IMR-90 (cell line): ENCODE measurements around the gene RECQL5.

ENCODE experiments used
- CEBPB ChIP-seq: IDR thresholded peaks from 2 replicates; pipeline ENCODE4 v1.6.1; 2012; ENCODE audit warnings: low read depth, low read length, improper control_type of control experiment
- CHD1 ChIP-seq: IDR thresholded peaks from 2 replicates; pipeline ENCODE4 v1.6.1; 2012; ENCODE audit warnings: low read depth, low read length, improper control_type of control experiment
- MAFK ChIP-seq: IDR thresholded peaks from 2 replicates; pipeline ENCODE4 v1.6.1; 2012; ENCODE audit warnings: low read depth, low read length, improper control_type of control experiment
- MAZ ChIP-seq: IDR thresholded peaks from 2 replicates; pipeline ENCODE4 v1.6.1; 2012; ENCODE audit warnings: low read depth, mild to moderate bottlenecking, low read length, improper control_type of control experiment, moderate library complexity, borderline replicate concordance
- POLR2A ChIP-seq: IDR thresholded peaks from 2 replicates; pipeline ENCODE4 v1.6.1; 2012; ENCODE audit warnings: mild to moderate bottlenecking, low read depth, low read length
- RCOR1 ChIP-seq: IDR thresholded peaks from 2 replicates; pipeline ENCODE4 v1.6.1; 2012; ENCODE audit warnings: mild to moderate bottlenecking, low read length, improper control_type of control experiment; ENCODE audit not compliant: insufficient replicate concordance
- RFX5 ChIP-seq: IDR thresholded peaks from 2 replicates; pipeline ENCODE4 v1.8.0; 2012; ENCODE audit warnings: low read depth, mild to moderate bottlenecking, low read length, moderate library complexity
- SMC3 ChIP-seq: fragments of 150-350 bp; IDR thresholded peaks from 2 replicates; pipeline ENCODE4 v1.6.1; 2016; ENCODE audit warnings: low read depth, mild to moderate bottlenecking, antibody characterized with exemption, low read length, moderate library complexity
- TF ChIP-seq, protein P1 (sequence below): conservative IDR thresholded peaks from 2 replicates; pipeline ENCODE4 v1.5.1; 2012; ENCODE audit warnings: mild to moderate bottlenecking, low read depth, low read length, improper control_type of control experiment
- TF ChIP-seq, protein P2 (sequence below): fragments of 150-350 bp; IDR thresholded peaks from 2 replicates; pipeline ENCODE4 v1.6.1; 2017; ENCODE audit warnings: mild to moderate bottlenecking, antibody characterized with exemption, low read length, low read depth
- TF ChIP-seq, protein P3 (sequence below): fragments of 150-350 bp; IDR thresholded peaks from 2 replicates; pipeline ENCODE4 v1.6.1; 2016; ENCODE audit warnings: low read depth, mild to moderate bottlenecking, low read length, moderate library complexity, borderline replicate concordance

DNA sequence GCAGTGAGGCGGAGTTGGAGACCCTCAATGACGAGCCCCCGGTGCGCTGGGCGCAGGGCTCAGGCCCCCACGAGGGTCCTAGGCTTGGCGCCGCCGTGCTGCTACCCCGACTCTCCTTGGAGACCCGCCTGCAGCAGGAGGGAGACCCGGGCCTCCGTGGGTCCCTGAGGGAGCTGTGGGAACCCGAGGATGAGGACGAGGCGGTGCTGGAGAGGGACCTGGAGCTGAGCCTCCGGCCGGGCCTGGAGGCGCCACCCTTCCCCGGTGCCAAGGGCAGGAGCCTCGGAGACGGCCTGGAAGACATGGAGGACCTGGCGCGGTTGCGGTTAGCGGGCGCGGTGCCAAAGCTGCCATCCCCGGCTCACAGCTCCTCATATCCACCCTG lies 77.0 kb downstream of the RECQL5 start:
- TF ChIP-seq, protein P1, sequence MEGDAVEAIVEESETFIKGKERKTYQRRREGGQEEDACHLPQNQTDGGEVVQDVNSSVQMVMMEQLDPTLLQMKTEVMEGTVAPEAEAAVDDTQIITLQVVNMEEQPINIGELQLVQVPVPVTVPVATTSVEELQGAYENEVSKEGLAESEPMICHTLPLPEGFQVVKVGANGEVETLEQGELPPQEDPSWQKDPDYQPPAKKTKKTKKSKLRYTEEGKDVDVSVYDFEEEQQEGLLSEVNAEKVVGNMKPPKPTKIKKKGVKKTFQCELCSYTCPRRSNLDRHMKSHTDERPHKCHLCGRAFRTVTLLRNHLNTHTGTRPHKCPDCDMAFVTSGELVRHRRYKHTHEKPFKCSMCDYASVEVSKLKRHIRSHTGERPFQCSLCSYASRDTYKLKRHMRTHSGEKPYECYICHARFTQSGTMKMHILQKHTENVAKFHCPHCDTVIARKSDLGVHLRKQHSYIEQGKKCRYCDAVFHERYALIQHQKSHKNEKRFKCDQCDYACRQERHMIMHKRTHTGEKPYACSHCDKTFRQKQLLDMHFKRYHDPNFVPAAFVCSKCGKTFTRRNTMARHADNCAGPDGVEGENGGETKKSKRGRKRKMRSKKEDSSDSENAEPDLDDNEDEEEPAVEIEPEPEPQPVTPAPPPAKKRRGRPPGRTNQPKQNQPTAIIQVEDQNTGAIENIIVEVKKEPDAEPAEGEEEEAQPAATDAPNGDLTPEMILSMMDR, result no peak
- TF ChIP-seq POLR2A (no peak), CEBPB (no peak), RCOR1 (no peak), MAFK (no peak), SMC3 (no peak), CHD1 (no peak), MAZ (no peak), RFX5 (no peak)
- TF ChIP-seq, protein P2, sequence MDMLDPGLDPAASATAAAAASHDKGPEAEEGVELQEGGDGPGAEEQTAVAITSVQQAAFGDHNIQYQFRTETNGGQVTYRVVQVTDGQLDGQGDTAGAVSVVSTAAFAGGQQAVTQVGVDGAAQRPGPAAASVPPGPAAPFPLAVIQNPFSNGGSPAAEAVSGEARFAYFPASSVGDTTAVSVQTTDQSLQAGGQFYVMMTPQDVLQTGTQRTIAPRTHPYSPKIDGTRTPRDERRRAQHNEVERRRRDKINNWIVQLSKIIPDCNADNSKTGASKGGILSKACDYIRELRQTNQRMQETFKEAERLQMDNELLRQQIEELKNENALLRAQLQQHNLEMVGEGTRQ, result no peak
- TF ChIP-seq, protein P3, sequence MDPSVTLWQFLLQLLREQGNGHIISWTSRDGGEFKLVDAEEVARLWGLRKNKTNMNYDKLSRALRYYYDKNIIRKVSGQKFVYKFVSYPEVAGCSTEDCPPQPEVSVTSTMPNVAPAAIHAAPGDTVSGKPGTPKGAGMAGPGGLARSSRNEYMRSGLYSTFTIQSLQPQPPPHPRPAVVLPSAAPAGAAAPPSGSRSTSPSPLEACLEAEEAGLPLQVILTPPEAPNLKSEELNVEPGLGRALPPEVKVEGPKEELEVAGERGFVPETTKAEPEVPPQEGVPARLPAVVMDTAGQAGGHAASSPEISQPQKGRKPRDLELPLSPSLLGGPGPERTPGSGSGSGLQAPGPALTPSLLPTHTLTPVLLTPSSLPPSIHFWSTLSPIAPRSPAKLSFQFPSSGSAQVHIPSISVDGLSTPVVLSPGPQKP, result no peak
